PC-9 (cell line): ENCODE measurements around the gene DSTN. TPM values are rescaled to one million over a fixed set of nuclear protein-coding genes. Genes with fewer than 3 reads are reported as not detected.

Experiments
- BruUV-seq: library from RNA; stranded (reverse); fragments of 400-500 nt; replicated peaks from 2 replicates; lab custom pipeline; 2021; lab: Mats Ljungman, UMichigan
- CTCF ChIA-PET: fragments of 300-600 bp; sonication (Branson Sonifier 250); formaldehyde crosslinking; loops from one replicate; lab custom pipeline; 2022; ENCODE audit warnings: antibody characterized with exemption; lab: Charles Lee
- POLR2A ChIA-PET: fragments of 300-600 bp; sonication (Branson Sonifier 250); formaldehyde crosslinking; loops from one replicate; lab custom pipeline; 2022; ENCODE audit warnings: antibody characterized with exemption; ENCODE audit not compliant: unreplicated experiment; lab: Charles Lee
- DNase-seq, 2 experiments: peaks; one replicate each; pipeline versions ENCODE4 v3.0.0 to v3.0.0-alpha.2; 2015 to 2022; ENCODE audit warnings: mixed read lengths in 1 of 2
- H2AFZ ChIP-seq: fragments of 200-600 bp; sonication (generic); 2 replicates; pipeline ENCODE4 v1.8.1; 2017; ENCODE audit warnings: antibody characterized with exemption
- H3F3A ChIP-seq: fragments of 200-600 bp; sonication (generic); 2 replicates; pipeline ENCODE4 v1.8.1; 2017; ENCODE audit warnings: antibody characterized with exemption, mild to moderate bottlenecking, low read depth; ENCODE audit not compliant: insufficient read depth
- H3K27ac ChIP-seq: fragments of 200-600 bp; sonication (generic); 2 replicates; pipeline ENCODE4 v1.6.1; 2016; ENCODE audit warnings: mixed run types
- H3K27me3 ChIP-seq: fragments of 200-600 bp; sonication (generic); 2 replicates; pipeline ENCODE4 v1.6.1; 2016; ENCODE audit warnings: low read depth, mixed run types; ENCODE audit not compliant: insufficient read depth
- H3K36me3 ChIP-seq: fragments of 200-600 bp; sonication (generic); 2 replicates; pipeline ENCODE4 v1.6.1; 2016; ENCODE audit warnings: low read depth, mixed run types
- H3K4me1 ChIP-seq: fragments of 200-600 bp; sonication (generic); replicated peaks from 2 replicates; pipeline ENCODE4 v1.6.1; 2016; ENCODE audit warnings: mixed run types; ENCODE audit not compliant: insufficient read depth
- H3K4me2 ChIP-seq: fragments of 200-600 bp; sonication (generic); 2 replicates; pipeline ENCODE4 v1.6.1; 2017; ENCODE audit warnings: mixed run types
- H3K4me3 ChIP-seq: fragments of 200-600 bp; sonication (generic); 2 replicates; pipeline ENCODE4 v1.6.1; 2016; ENCODE audit warnings: mixed run types
- H3K79me2 ChIP-seq: fragments of 200-600 bp; sonication (generic); 2 replicates; pipeline ENCODE4 v1.6.1; 2017; ENCODE audit warnings: low read depth, mixed run types
- H3K9me2 ChIP-seq: fragments of 200-600 bp; sonication (generic); 2 replicates; pipeline ENCODE4 v1.8.1; 2017; ENCODE audit warnings: mild to moderate bottlenecking; ENCODE audit not compliant: insufficient read depth
- H3K9me3 ChIP-seq: fragments of 200-600 bp; sonication (generic); 2 replicates; pipeline ENCODE4 v1.8.1; 2016; ENCODE audit warnings: low read depth; ENCODE audit not compliant: insufficient read depth
- H4K20me1 ChIP-seq: fragments of 200-600 bp; sonication (generic); 2 replicates; pipeline ENCODE4 v1.8.1; 2017; ENCODE audit not compliant: insufficient read depth
- CTCF ChIP-seq: fragments of 200-600 bp; sonication (generic); conservative IDR thresholded peaks from 2 replicates; pipeline ENCODE4 v1.6.1; 2017; ENCODE audit warnings: mixed run types, antibody characterized with exemption, mild to moderate bottlenecking, moderate library complexity
- EZH2 ChIP-seq: fragments of 200-600 bp; sonication (generic); IDR thresholded peaks from 2 replicates; pipeline ENCODE4 v1.8.0; 2017; ENCODE audit warnings: antibody characterized with exemption, low read depth
- intact Hi-C: fragments of 100-400 bp; cut with micrococcal nuclease; formaldehyde crosslinking; loops from one replicate; pipeline ENCODE4 v1.10.0; 2022; ENCODE audit not compliant: unreplicated experiment
- total RNA-seq: library from RNA; stranded (reverse); gene quantifications from 2 replicates; pipeline ENCODE4 v1.2.3, GENCODE V29; 2021

DSTN gene
- total RNA-seq, 1 experiment from 2014 or later, result 366 TPM

- no TSS peak for BruUV-seq
- no peaks in the 10 kb centered on the region for H3K27me3 ChIP-seq
- H2AFZ ChIP-seq, result no peak overlapping the region
- no peak overlapping the region for H3K4me3 ChIP-seq
- H3K79me2 ChIP-seq, result peaks cover 7% of the 10 kb centered on the region; the same call in 1 of the 2 replicates
- POLR2A ChIA-PET, result no interaction called here
- CTCF ChIA-PET, result interaction anchor here (0.6 kb wide), 1 partner anchor 93 kb away, joined by 3 read pairs; no protein-coding TSS in a partner anchor
- no peaks in the 10 kb centered on the region for H3K9me3 ChIP-seq
- intact Hi-C loops, result loop anchor here (1.0 kb wide), 1 partner anchor 246 kb away; no protein-coding TSS in a partner anchor
- H3F3A ChIP-seq, result no peaks in the 10 kb centered on the region
- TF ChIP-seq EZH2 (no peak), CTCF (no peak)
- no peak overlapping the region for H3K4me2 ChIP-seq
- no peaks in the 10 kb centered on the region for H3K9me2 ChIP-seq
- DNase-seq, result no peak
- H4K20me1 ChIP-seq, result peaks cover 7% of the 10 kb centered on the region
- H3K27ac ChIP-seq, result no peak overlapping the region
- 0 out of 2 replicates have a peak, but pooled peaks cover 3% of the 10 kb centered on the region for H3K36me3 ChIP-seq
- H3K4me1 ChIP-seq, result no peaks in the 10 kb centered on the region
Measured at GRCh38 chr20:17652411-17652810, 82.5 kb downstream of the DSTN start.

GRCh38 chr20:17653835-17654648 is 84.2 kb downstream of the DSTN start:
- Histone ChIP-seq H3K4me2 (no peak overlapping the region), H3K4me1 (no peaks in the 10 kb centered on the region), H3K4me3 (no peak overlapping the region), H3K9me3 (no peaks in the 10 kb centered on the region), H3K79me2 (peaks cover 7% of the 10 kb centered on the region; the same call in 1 of the 2 replicates), H4K20me1 (0 out of 2 replicates have a peak, but pooled peaks cover 3% of the 10 kb centered on the region), H2AFZ (no peak overlapping the region), H3K9me2 (no peaks in the 10 kb centered on the region), H3K36me3 (peaks cover 8% of the 10 kb centered on the region; the same call in 1 of the 2 replicates), H3F3A (no peaks in the 10 kb centered on the region; the same call in 1 of the 2 replicates), H3K27me3 (no peaks in the 10 kb centered on the region), H3K27ac (no peak overlapping the region)
- ChIA-PET POLR2A (no interaction called here), CTCF (no interaction called here)
- no peak for DNase-seq
- intact Hi-C loops, result no loop called here
- TF ChIP-seq EZH2 (no peak), CTCF (no peak)
- no TSS peak for BruUV-seq

GRCh38 chr20:17654649-17655285 is 84.9 kb downstream of the DSTN start:
- Histone ChIP-seq H3K36me3 (peaks cover 10% of the 10 kb centered on the region; the same call in 1 of the 2 replicates), H3K4me3 (no peak overlapping the region), H3K79me2 (peaks cover 7% of the 10 kb centered on the region; the same call in 1 of the 2 replicates), H2AFZ (no peak overlapping the region), H4K20me1 (0 out of 2 replicates have a peak, but pooled peaks cover 3% of the 10 kb centered on the region), H3K9me2 (no peaks in the 10 kb centered on the region), H3K4me2 (no peak overlapping the region), H3K27ac (no peak overlapping the region), H3K27me3 (no peaks in the 10 kb centered on the region), H3K4me1 (no peaks in the 10 kb centered on the region), H3F3A (no peaks in the 10 kb centered on the region; the same call in 1 of the 2 replicates), H3K9me3 (no peaks in the 10 kb centered on the region)
- BruUV-seq, result no TSS peak
- intact Hi-C loops, result no loop called here
- CTCF ChIA-PET, result no interaction called here
- peak in 1 of 2 experiments; percentile 7 for DNase-seq
- POLR2A ChIA-PET, result no interaction called here
- peak; percentile 71 for TF ChIP-seq CTCF
- TF ChIP-seq EZH2, result no peak
